Neuron (in vitro differentiated cells): ENCODE data around the gene CDK1.

Experiments used
- H2AFZ ChIP-seq: one replicate; pipeline ENCODE4 v1.6.1; 2013; ENCODE audit warnings: low read depth, mild to moderate bottlenecking, inconsistent platforms, low read length, moderate library complexity
- H3K27me3 ChIP-seq: one replicate; pipeline ENCODE4 v1.6.1; 2013; ENCODE audit warnings: low read length; ENCODE audit not compliant: insufficient read depth
- H3K36me3 ChIP-seq: one replicate; pipeline ENCODE4 v1.6.1; 2013; ENCODE audit warnings: low read length; ENCODE audit not compliant: insufficient read depth
- H3K4me1 ChIP-seq: one replicate; pipeline ENCODE4 v1.6.1; 2013; ENCODE audit warnings: low read length; ENCODE audit not compliant: insufficient read depth
- H3K4me3 ChIP-seq: 2 replicates; pipeline ENCODE4 v1.5.1; 2013; ENCODE audit warnings: mild to moderate bottlenecking, low read length, moderate library complexity
- H3K9me3 ChIP-seq: one replicate; pipeline ENCODE4 v1.6.1; 2013; ENCODE audit warnings: low read length

The CDK1 gene

DNA sequence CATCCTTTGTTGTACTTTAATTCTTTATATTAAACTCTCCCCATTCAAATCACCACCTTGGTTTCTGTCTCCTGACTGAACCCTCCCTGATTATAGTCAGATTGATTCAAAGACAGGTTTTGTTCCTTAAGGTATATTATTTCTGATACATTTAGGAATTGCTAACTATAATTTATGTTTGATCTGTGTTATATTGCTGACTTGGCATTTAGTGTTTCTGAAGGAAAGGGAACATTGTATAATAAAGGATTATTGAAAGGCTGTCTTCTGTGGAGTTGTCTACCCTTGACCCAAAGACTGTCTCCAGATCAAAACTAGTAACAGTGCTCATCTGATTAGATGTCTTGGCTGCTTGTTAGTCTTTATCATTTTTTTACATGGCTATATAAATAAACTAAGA is 10.3 kb downstream of the CDK1 start:
- Histone ChIP-seq H3K9me3 (no peaks in the 10 kb centered on the region), H2AFZ (no peak overlapping the region), H3K27me3 (no peaks in the 10 kb centered on the region), H3K4me3 (no peak overlapping the region), H3K4me1 (no peaks in the 10 kb centered on the region), H3K36me3 (peaks cover 83% of the 10 kb centered on the region)

DNA sequence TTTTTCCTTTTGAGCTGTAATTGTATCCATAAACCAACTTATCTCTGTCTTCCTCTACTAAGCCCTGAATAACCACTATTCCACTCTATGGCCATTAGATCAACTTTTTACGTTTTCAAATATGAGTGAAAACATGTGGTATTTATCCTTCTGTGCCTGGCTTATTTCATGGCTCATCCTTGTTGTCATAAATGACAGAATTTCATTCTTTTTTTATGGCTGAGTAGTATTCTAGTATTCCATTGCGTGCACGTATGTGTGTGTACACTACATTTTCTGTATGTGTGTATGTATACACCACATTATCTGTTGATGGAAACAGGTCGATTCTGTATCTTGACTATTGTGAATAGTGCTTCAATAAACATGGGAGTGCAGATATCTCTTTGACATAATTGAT is 11.1 kb downstream of the CDK1 start:
- Histone ChIP-seq H3K4me3 (no peak overlapping the region), H3K9me3 (no peaks in the 10 kb centered on the region), H2AFZ (no peak overlapping the region), H3K27me3 (no peaks in the 10 kb centered on the region), H3K36me3 (peaks cover 79% of the 10 kb centered on the region), H3K4me1 (no peaks in the 10 kb centered on the region)

DNA sequence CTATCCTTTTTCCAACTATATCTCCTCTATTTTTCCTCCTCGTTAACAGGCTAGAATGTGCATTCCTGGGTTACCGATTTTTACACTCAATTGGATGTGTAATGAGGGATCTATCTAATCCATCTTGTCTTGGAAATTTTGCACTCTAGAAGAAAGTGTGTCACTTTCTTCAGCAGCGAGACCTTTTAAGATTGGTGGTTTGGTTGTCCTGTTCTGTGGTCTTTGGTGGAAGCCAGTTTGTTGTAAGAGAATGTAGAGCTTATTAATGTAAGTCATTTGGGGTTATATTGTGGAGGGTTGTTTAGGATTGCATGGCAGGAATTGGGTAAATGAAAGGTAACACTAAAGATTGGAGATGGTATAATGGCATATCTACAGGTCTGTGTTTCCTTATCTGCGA is 16.7 kb downstream of the CDK1 start:
- Histone ChIP-seq H3K36me3 (peaks cover 51% of the 10 kb centered on the region), H2AFZ (no peak overlapping the region), H3K4me1 (no peaks in the 10 kb centered on the region), H3K27me3 (no peaks in the 10 kb centered on the region), H3K4me3 (no peak overlapping the region), H3K9me3 (no peaks in the 10 kb centered on the region)

DNA sequence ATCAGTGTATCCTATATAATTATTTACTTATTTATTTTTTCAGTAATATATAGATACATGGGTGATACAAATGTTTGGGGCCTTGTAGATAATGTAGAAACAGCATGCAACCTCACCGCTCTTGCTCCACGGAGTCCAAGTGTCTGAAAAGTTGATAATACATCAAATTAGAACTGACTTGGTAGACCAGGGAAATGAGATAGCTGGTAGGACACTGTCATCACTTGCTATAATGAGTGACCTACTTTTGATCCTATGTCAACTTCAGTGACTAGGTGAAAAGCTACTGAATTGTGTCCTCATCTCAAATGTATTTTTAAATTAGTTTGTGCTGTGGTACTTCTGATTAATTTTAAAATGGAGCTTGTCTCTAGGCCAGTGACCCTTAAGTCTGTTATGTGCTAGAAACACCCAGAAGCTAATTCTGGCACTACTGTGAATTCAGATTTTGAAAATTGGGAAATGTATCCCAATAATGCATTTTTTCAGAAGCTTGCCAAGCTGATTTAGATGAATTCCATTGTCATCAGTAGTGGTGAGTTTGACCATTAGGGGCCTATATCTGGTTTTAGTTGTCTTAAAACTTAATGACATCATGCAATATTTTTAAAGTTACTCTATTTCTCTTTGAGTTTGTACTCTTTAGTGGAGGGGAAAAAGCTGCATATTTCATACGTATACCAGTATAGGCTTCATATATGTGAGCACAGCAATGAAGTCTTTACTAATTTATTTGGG is 17.4 kb downstream of the CDK1 start:
- Histone ChIP-seq H3K36me3 (peaks cover 45% of the 10 kb centered on the region), H3K4me1 (no peaks in the 10 kb centered on the region), H3K4me3 (no peak overlapping the region), H3K27me3 (no peaks in the 10 kb centered on the region), H3K9me3 (no peaks in the 10 kb centered on the region), H2AFZ (no peak overlapping the region)

DNA sequence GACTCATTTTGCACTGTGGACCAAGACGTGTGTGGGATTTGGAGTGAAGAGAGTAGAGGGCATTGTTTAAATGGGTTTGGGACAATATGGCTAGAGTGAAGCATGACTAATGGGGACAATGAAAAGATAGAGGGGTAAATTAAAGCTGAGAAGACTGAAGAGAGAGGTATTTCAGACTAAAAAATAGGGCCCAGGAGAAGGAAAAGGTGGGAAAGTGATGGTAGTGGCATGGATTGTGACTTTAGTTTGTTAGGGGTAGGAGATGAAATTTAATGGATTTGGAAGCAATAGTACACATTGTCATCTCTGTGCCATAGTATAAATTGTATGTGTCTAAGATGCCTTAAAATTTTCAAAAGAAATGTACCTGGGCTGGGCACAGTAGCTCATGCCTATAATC is 18.2 kb downstream of the CDK1 start:
- peaks cover 41% of the 10 kb centered on the region for H3K36me3 ChIP-seq
- no peaks in the 10 kb centered on the region for H3K9me3 ChIP-seq

DNA sequence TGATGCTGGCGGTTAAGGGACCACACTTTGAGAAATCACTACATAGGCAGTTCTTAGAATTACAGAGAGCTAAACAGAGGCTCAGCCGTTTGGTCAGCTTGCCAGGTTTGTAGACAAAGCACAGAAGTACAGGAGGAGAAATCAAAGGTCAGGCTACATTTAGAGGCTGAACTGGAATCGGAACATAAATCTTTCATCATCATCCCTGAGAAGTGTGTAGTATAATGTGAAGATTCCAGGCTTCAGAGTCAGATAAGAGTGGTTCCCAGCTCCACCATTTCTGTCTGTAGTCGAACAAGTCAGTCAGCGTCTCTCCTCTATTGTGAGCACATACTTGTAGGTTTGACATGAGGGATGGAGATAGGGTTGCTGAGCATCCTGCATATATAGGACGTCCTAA is 18.9 kb downstream of the CDK1 start:
- Histone ChIP-seq H3K4me3 (no peak overlapping the region), H3K4me1 (no peaks in the 10 kb centered on the region), H2AFZ (no peak overlapping the region), H3K36me3 (peaks cover 35% of the 10 kb centered on the region), H3K27me3 (no peaks in the 10 kb centered on the region), H3K9me3 (no peaks in the 10 kb centered on the region)

More for the DNA sequence above, 18.2 kb downstream of the CDK1 start:
- H3K4me1 ChIP-seq, result no peaks in the 10 kb centered on the region
- no peak overlapping the region for H2AFZ ChIP-seq
- H3K4me3 ChIP-seq, result no peak overlapping the region
- no peaks in the 10 kb centered on the region for H3K27me3 ChIP-seq

DNA sequence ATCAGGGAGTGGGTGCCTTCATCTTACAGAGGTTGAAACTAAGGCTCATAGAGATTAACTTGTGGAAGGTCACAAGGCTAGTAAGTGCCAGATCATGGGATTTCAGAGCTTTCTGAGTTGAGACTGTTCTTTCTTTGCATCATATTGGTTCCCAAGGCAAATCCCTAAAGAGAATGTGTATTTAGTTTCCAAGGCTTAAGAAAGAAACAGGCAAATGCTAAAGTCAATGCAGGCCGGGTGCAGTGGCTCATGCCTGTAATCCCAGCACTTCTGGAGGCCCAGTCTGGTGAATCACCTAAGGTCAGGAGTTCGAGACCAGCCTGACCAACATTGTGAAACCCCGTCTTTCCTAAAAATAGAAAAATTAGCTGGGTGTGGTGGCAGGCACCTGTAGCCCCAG is 19.8 kb downstream of the CDK1 start:
- H2AFZ ChIP-seq, result no peak overlapping the region

DNA sequence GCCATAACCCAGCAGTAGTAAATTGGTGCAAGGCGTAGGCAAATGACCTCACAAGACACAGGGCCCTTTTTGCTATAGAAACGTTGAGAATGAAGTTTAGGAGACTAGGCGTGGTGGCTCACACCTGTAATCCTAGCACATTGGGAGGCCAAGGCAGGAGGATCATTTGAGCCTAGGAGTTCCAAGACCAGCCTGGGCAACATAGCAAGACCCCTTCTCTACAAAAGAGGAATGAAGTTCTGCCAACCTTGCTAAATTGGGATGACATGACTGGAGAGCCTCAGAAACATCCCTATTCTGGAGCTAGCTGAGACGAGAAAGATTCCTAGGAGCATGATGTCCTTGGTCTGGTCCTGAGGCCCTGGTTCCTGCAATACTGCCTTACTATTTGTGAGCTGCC is 20.6 kb downstream of the CDK1 start:
- no peaks in the 10 kb centered on the region for H3K4me1 ChIP-seq
- no peak overlapping the region for H2AFZ ChIP-seq

More for the DNA sequence above, 19.8 kb downstream of the CDK1 start:
- Histone ChIP-seq H3K36me3 (peaks cover 27% of the 10 kb centered on the region), H3K9me3 (no peaks in the 10 kb centered on the region), H3K4me3 (no peak overlapping the region), H3K27me3 (no peaks in the 10 kb centered on the region), H3K4me1 (no peaks in the 10 kb centered on the region)

DNA sequence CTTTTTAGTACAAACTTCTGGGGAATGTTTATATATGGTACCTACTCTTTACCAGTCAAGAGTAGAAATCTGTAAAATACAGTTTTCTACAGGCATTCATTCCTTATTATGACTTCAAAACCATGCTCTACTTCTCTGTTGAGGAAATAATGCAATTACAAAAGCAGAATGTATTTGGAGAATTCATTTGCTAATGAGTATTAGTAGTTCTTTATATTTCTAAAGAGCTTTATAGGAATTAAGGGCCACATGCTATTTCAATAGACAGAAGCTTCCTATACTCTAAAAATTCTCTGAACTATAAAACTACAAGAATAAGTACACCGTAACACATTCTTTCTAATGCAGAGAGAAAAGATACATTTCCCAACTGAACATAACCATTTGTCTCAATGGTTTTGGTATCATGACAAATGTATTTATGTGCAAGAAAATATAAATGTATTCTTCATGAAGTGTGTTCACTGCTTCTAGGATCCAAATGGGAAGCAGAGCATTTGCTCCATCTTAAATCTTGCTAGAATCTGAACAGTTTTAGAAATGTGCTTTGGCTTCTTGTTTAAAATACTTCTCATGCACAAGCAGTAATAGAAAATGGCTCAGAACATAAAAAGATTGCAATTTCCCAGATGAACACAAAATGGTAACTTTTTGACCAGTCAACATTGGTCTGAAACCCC is 21.8 kb downstream of the CDK1 start:
- H3K4me1 ChIP-seq, result no peaks in the 10 kb centered on the region
- H3K4me3 ChIP-seq, result no peak overlapping the region
- H3K9me3 ChIP-seq, result no peaks in the 10 kb centered on the region
- no peak overlapping the region for H2AFZ ChIP-seq
- H3K27me3 ChIP-seq, result no peaks in the 10 kb centered on the region
- H3K36me3 ChIP-seq, result peaks cover 11% of the 10 kb centered on the region

More for the DNA sequence above, 20.6 kb downstream of the CDK1 start:
- H3K27me3 ChIP-seq, result no peaks in the 10 kb centered on the region
- H3K9me3 ChIP-seq, result no peaks in the 10 kb centered on the region
- H3K4me3 ChIP-seq, result no peak overlapping the region
- peaks cover 18% of the 10 kb centered on the region for H3K36me3 ChIP-seq

DNA sequence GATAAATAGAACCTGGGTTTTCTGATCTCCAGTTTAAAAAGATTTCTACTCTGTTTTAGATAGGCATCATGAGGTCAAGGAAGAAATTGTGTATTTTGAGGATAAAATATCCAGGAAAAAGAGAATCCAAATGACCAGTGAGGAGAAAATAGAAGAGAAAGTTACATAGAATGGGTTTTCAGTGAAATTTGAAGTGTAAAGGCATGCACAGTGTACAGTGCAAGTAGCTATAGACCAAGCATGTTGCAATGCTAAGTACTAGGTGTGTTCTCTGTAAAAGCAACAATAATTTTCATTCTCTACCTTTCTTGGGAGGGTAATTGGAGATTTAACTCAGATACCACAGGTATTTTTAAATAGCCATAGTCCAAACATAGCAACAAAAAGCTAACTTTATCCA is 22.6 kb downstream of the CDK1 start:
- H3K4me1 ChIP-seq, result no peaks in the 10 kb centered on the region
- no peaks in the 10 kb centered on the region for H3K27me3 ChIP-seq
- no peak overlapping the region for H2AFZ ChIP-seq
- no peak overlapping the region for H3K4me3 ChIP-seq
- no peaks in the 10 kb centered on the region for H3K9me3 ChIP-seq
- H3K36me3 ChIP-seq, result peaks cover 3% of the 10 kb centered on the region

DNA sequence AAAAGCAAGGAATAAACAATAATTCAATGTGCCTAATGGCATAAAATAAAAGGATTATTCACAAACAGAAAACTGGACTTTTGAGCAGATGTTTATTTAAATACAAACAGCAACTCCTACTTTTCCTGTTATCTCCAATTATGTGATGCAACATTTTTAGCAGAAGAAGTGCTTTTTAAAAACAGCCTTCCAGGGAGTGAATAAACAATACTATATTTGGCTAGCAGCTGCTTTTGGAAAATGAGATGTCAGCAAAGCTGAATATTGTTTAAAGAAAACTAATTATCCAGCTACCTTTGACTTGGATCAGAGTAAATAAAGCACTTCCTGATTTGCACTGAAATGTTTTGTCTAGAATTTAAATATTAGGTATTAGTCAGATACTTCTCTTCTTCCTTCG is 23.2 kb downstream of the CDK1 start:
- H3K9me3 ChIP-seq, result no peaks in the 10 kb centered on the region
- no peak overlapping the region for H3K4me3 ChIP-seq
- H3K36me3 ChIP-seq, result peaks cover under 1% of the 10 kb centered on the region
- H3K4me1 ChIP-seq, result no peaks in the 10 kb centered on the region
- H3K27me3 ChIP-seq, result no peaks in the 10 kb centered on the region
- no peak overlapping the region for H2AFZ ChIP-seq

DNA sequence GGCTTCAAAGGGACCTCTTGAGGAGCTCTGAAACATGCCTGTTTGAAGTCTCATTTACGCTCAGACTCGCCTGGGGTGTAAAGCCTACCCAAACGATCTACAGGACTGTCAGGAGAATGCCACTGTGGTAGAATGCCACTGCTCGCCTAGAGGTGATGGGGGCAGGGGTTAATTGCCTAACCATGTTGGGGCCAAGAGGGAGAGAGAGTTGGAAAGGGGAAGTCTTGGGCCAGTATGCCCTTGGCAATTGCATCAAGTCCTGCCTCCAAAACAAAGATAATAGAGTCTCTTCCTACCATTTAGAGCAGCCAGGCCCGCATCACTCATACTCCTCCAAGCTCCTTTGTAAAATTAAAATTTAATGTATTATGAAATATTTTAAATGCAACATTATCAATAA is 25.2 kb downstream of the CDK1 start:
- Histone ChIP-seq H3K36me3 (no peaks in the 10 kb centered on the region), H3K4me3 (no peak overlapping the region), H3K4me1 (peaks cover 15% of the 10 kb centered on the region), H2AFZ (no peak overlapping the region), H3K9me3 (no peaks in the 10 kb centered on the region), H3K27me3 (no peaks in the 10 kb centered on the region)

DNA sequence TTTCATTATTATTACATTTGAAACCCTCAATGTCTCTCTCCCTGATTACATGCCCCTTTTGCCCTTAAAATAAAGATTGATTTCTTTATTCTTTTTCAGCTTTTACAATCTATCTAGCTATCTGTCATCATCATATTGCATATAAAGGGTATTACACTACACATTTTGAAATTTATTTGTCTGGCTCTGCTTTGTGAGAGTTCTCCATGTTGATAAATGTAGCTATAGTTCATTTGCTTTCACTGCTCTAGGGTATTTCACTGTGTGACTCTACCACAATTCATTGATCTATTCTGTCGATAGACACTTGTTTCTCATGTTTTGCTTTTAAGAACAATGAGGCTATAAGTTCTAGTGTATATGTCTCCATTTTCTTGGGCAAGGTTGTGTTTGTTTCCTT is 25.6 kb downstream of the CDK1 start:
- no peaks in the 10 kb centered on the region for H3K27me3 ChIP-seq
- no peaks in the 10 kb centered on the region for H3K9me3 ChIP-seq
- no peaks in the 10 kb centered on the region for H3K36me3 ChIP-seq
- H2AFZ ChIP-seq, result no peak overlapping the region
- peaks cover 15% of the 10 kb centered on the region for H3K4me1 ChIP-seq
- H3K4me3 ChIP-seq, result no peak overlapping the region
